GM13977 (cell line): ENCODE measurements around the gene DRAM1.

Source experiments
- DNase-seq: peaks from one replicate; pipeline ENCODE4 v3.0.0; 2012; ENCODE audit warnings: low spot score
- CTCF ChIP-seq: IDR thresholded peaks from 2 replicates; pipeline ENCODE4 v1.5.1; 2012; ENCODE audit warnings: mild to moderate bottlenecking, control low read depth; ENCODE audit not compliant: insufficient read depth; ENCODE audit errors: extremely low read depth, missing control alignments
- in situ Hi-C: fragments of 300-500 bp; cut with MboI; formaldehyde crosslinking; loops from one replicate; pipeline ENCODE4 v1.12.0; 2022; ENCODE audit warnings: low sequenced_read_pairs, low pct_unique_long_range_greater_than_20kb, mixed read lengths, inconsistent platforms; ENCODE audit not compliant: unreplicated experiment

Gene DRAM1

DNA sequence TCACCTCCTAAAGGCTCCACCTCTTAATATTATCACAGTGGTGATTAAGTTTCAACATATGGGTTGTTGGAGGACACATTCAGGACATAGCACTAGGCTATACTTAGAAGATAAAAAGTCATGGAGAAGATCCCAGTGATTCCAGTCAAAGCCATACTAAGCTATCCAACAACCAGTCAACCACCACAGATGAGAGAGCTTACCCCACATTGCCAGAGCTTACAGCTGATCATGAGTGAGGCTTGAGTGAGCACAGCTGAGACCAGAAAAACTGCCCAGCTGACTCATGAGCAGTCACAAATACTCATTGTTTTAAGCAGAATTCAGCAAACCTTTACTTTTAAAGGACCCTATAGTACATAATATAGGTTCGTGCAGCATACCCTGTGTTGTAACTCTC lies 85.1 kb downstream of the DRAM1 start:
- in situ Hi-C loops, result no loop called here
- TF ChIP-seq CTCF, result no peak
- no peak for DNase-seq

- no peak for DNase-seq
- in situ Hi-C loops, result no loop called here
- TF ChIP-seq CTCF, result no peak
Measured at GRCh38 chr12:101963697-101964096, 86.3 kb downstream of the DRAM1 start.

DNA sequence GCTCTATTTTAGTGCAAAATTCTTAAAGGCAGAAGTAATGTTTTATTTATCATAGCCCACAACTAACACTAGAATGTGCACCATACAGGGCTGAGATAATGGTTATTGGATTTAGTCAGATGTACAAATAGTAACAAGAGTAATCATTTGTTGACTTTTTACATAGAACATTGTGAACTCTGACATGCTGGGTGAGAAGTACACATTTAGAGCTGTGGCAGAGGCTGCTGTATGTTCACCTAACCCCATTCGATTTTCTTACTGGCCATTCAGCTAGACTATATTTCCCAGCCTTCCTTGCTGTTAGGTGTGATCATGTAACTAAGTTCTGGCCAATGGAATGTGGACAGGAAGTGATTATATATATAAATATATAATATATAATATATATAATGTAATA lies 89.1 kb downstream of the DRAM1 start:
- in situ Hi-C loops, result no loop called here
- no peak for TF ChIP-seq CTCF
- DNase-seq, result no peak

GRCh38 chr12:101967506-101967905 lies 90.1 kb downstream of the DRAM1 start:
- no peak for TF ChIP-seq CTCF
- DNase-seq, result no peak
- in situ Hi-C loops, result no loop called here

DNA sequence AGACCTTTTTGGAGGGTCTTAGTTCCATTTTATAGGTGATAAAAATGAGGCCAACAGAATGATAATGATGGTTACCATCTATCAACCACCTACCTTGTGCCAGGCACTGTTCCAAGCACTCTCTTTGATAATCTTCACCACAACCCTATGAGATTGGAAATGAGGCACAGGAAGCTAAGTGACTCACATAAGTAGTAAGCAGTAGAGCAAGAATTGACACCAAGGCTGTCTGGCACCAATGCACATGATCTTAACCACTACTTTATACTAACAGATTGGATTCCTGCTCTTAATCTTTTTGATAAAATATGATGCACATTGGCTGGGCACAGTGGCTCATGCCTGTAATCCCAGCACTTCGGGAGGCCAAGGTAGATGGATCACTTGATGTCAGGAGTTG lies 91.4 kb downstream of the DRAM1 start:
- DNase-seq, result no peak
- TF ChIP-seq CTCF, result no peak
- in situ Hi-C loops, result no loop called here
